Ovary (tissue), 3 donors: ENCODE results near the gene DCLRE1B.

ENCODE experiments used
- POLR2A ChIP-seq: fragments of 450-650 bp; IDR thresholded peaks from one replicate; pipeline ENCODE4 v1.6.1; 2017; ENCODE audit warnings: antibody characterized with exemption, mild to moderate bottlenecking, moderate library complexity
- TF ChIP-seq, protein P1 (sequence below), 3 donors: fragments of 450-650 bp in 2 of 3; fragments of 200-600 bp in 1 of 3; IDR thresholded peaks; one replicate each; pipeline versions ENCODE4 v1.5.1 to v1.8.0; 2016 to 2022; ENCODE audit warnings: antibody characterized with exemption in 3 of 3, mild to moderate bottlenecking in 1 of 3
- donor health status: DM: no; HTN: no; CAD: no.

DNA sequence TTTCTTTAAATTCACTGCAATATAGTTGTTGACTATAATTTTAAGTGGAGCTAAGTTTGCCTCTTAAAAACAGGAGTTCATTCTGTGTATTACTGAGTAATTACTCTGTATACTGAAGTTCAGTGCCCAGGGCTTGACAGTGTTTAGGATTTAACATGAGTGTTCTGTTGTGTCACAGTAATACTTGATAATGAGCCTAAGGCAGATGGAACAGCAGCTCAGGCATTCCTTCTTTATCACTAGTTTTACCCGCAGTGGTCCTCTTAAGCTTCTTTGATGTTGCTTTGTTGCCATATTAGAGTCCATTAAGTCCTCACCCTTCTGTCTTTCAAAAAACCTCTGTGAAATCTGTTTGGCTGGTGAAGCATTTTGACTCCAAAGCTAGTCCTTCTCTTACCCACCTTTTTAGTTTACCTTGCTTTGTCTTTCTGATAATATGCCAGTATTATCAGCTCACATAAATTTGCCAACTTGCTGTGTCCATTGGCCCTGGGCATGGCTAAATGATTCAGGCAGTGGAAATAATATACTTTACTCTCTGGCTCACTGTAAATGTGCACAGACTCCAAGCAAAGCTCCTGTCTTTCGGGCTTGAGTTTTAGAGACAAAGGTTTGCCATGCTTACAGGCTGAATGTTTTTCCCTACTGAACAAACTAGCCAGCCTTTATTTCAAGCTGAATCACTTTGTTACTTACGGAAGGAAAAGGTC is 41.7 kb downstream of the DCLRE1B start:
- TF ChIP-seq, protein P1, sequence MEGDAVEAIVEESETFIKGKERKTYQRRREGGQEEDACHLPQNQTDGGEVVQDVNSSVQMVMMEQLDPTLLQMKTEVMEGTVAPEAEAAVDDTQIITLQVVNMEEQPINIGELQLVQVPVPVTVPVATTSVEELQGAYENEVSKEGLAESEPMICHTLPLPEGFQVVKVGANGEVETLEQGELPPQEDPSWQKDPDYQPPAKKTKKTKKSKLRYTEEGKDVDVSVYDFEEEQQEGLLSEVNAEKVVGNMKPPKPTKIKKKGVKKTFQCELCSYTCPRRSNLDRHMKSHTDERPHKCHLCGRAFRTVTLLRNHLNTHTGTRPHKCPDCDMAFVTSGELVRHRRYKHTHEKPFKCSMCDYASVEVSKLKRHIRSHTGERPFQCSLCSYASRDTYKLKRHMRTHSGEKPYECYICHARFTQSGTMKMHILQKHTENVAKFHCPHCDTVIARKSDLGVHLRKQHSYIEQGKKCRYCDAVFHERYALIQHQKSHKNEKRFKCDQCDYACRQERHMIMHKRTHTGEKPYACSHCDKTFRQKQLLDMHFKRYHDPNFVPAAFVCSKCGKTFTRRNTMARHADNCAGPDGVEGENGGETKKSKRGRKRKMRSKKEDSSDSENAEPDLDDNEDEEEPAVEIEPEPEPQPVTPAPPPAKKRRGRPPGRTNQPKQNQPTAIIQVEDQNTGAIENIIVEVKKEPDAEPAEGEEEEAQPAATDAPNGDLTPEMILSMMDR (IDR thresholded peaks at IDR 0.05), result no peak
- TF ChIP-seq POLR2A, result no peak
